ENCODE data around the gene UBAC2.

Gene UBAC2

DNA sequence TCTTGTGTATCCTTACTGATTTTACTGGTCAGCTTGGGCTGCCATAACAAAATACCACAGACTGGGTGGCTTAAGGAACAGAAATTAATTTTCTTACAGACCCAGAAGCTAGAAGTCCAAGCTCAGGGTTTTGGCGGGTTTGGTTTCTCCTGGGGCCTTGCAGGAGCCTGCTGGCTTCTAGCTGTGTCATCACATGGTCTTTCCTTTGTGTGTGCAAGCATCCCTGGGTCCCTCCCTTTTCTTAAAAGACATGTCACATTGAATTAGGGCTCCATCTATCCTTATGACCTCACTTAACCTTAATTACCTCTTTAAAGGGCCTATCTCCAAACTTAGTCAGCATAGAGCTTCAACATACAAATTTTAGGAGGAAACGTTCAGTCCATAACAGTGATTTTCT lies 23.4 kb downstream of the UBAC2 start:
- Histone ChIP-seq H2AFZ (ENCODE audit: low read depth, low read length) (no peak overlapping the region), H3K27me3 (ENCODE audit: insufficient read depth, low read length, poor library complexity) (no peaks in the 10 kb centered on the region), H3K4me1 (ENCODE audit: insufficient read depth, low read length) (peaks cover 69% of the 10 kb centered on the region), H3K4me3 (ENCODE audit: low read depth in 1 of 2, low read length in 2 of 2) (no peak overlapping the region), H3K36me3 (ENCODE audit: insufficient read depth, low read length) (peaks cover 16% of the 10 kb centered on the region), H3K9ac (ENCODE audit: low read depth, low read length) (no peak overlapping the region), H3K27ac (ENCODE audit: low read length) (no peak overlapping the region), H3K79me2 (ENCODE audit: insufficient read depth, low read length) (peaks cover 92% of the 10 kb centered on the region), H3K9me3 (ENCODE audit: insufficient read depth, low read length, severe bottlenecking) (no peaks in the 10 kb centered on the region), H4K20me1 (ENCODE audit: insufficient read depth, low read length) (peaks cover 46% of the 10 kb centered on the region), H3K4me2 (ENCODE audit: insufficient read depth, low read length) (no peak overlapping the region)
- no peak for ATAC-seq (ENCODE audit: insufficient read depth, low read depth)
- no peak for DNase-seq
- TF ChIP-seq, protein P1, sequence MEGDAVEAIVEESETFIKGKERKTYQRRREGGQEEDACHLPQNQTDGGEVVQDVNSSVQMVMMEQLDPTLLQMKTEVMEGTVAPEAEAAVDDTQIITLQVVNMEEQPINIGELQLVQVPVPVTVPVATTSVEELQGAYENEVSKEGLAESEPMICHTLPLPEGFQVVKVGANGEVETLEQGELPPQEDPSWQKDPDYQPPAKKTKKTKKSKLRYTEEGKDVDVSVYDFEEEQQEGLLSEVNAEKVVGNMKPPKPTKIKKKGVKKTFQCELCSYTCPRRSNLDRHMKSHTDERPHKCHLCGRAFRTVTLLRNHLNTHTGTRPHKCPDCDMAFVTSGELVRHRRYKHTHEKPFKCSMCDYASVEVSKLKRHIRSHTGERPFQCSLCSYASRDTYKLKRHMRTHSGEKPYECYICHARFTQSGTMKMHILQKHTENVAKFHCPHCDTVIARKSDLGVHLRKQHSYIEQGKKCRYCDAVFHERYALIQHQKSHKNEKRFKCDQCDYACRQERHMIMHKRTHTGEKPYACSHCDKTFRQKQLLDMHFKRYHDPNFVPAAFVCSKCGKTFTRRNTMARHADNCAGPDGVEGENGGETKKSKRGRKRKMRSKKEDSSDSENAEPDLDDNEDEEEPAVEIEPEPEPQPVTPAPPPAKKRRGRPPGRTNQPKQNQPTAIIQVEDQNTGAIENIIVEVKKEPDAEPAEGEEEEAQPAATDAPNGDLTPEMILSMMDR (IDR thresholded peaks at IDR 0.05; ENCODE audit: borderline replicate concordance, extremely low read depth, low read length, poor library complexity, severe bottlenecking), result no peak
- TF ChIP-seq EZH2 (IDR thresholded peaks at IDR 0.05; ENCODE audit: borderline replicate concordance, low read depth, low read length, severe bottlenecking), result no peak

DNA sequence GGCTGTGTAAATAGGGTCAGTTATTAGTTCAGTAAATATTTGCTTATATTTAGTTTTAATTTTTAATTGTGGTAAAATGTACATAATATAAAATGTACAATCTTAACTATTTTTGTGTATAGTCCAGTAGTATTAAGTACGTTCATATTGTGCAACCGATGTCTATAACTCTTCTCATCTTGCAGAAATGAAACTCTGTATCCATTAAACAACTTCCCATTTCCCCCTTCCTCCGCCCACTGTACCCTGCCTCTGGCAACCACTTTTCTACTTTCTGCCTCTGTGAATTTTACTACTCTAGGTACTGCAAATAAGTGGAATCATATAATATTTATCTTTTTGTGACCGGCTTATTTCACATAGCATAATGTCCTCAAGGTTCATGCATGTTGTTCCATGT lies 24.4 kb downstream of the UBAC2 start:
- no peak overlapping the region for H3K27ac ChIP-seq (ENCODE audit: low read length)
- no peak for DNase-seq

DNA sequence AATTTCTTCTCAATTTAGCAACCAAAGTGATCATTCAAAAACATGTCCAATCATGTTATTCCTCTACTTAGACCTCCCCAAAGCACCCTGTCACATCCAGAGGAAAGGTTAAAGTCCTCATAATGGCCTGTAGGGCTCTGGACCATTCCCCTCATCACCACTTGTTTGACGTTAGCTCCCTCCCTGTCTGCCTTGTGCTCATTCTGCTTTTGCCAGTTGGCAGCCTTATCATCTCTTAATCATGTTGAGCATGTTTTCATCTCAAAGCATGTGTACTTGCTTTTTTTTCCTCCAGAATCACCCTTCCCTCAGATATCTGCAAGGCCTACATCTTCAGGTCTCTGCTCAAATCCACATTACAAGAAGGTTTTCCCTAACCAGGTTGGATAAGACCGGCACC lies 25.9 kb downstream of the UBAC2 start:
- Histone ChIP-seq H3K27ac (ENCODE audit: low read length) (peak overlapping the region; percentile 31), H3K36me3 (ENCODE audit: insufficient read depth, low read length) (peaks cover 14% of the 10 kb centered on the region), H3K4me2 (ENCODE audit: insufficient read depth, low read length) (no peak overlapping the region), H3K79me2 (ENCODE audit: insufficient read depth, low read length) (peaks cover 97% of the 10 kb centered on the region), H3K9me3 (ENCODE audit: insufficient read depth, low read length, severe bottlenecking) (no peaks in the 10 kb centered on the region), H3K4me3 (ENCODE audit: low read depth in 1 of 2, low read length in 2 of 2) (no peak overlapping the region), H2AFZ (ENCODE audit: low read depth, low read length) (no peak overlapping the region), H3K27me3 (ENCODE audit: insufficient read depth, low read length, poor library complexity) (no peaks in the 10 kb centered on the region), H4K20me1 (ENCODE audit: insufficient read depth, low read length) (peaks cover 62% of the 10 kb centered on the region), H3K4me1 (ENCODE audit: insufficient read depth, low read length) (peaks cover 53% of the 10 kb centered on the region), H3K9ac (ENCODE audit: low read depth, low read length) (no peak overlapping the region)
- DNase-seq (no peak), ATAC-seq (ENCODE audit: insufficient read depth, low read depth) (no peak)
- no peak for TF ChIP-seq EZH2 (IDR thresholded peaks at IDR 0.05; ENCODE audit: borderline replicate concordance, low read depth, low read length, severe bottlenecking)
- TF ChIP-seq, protein P1 (IDR thresholded peaks at IDR 0.05; ENCODE audit: borderline replicate concordance, extremely low read depth, low read length, poor library complexity, severe bottlenecking), result no peak

More for the DNA sequence above, 24.4 kb downstream of the UBAC2 start:
- peaks cover 55% of the 10 kb centered on the region for H4K20me1 ChIP-seq (ENCODE audit: insufficient read depth, low read length)
- H2AFZ ChIP-seq (ENCODE audit: low read depth, low read length), result no peak overlapping the region
- H3K4me3 ChIP-seq (ENCODE audit: low read depth in 1 of 2, low read length in 2 of 2), result no peak overlapping the region
- peaks cover 67% of the 10 kb centered on the region for H3K4me1 ChIP-seq (ENCODE audit: insufficient read depth, low read length)
- no peaks in the 10 kb centered on the region for H3K9me3 ChIP-seq (ENCODE audit: insufficient read depth, low read length, severe bottlenecking)
- H3K36me3 ChIP-seq (ENCODE audit: insufficient read depth, low read length), result peaks cover 16% of the 10 kb centered on the region
- no peak for ATAC-seq (ENCODE audit: insufficient read depth, low read depth)
- no peak overlapping the region for H3K4me2 ChIP-seq (ENCODE audit: insufficient read depth, low read length)
- peaks cover 92% of the 10 kb centered on the region for H3K79me2 ChIP-seq (ENCODE audit: insufficient read depth, low read length)
- TF ChIP-seq, protein P1 (IDR thresholded peaks at IDR 0.05; ENCODE audit: borderline replicate concordance, extremely low read depth, low read length, poor library complexity, severe bottlenecking), result no peak
- TF ChIP-seq EZH2 (IDR thresholded peaks at IDR 0.05; ENCODE audit: borderline replicate concordance, low read depth, low read length, severe bottlenecking), result no peak
- no peak overlapping the region for H3K9ac ChIP-seq (ENCODE audit: low read depth, low read length)
- H3K27me3 ChIP-seq (ENCODE audit: insufficient read depth, low read length, poor library complexity), result no peaks in the 10 kb centered on the region

Data from DND-41 (cell line).